HG03565 (cell line): Measurements from ENCODE around the gene C16orf90.
"Not testable (repeated sequence)": the region's sequence is repeated elsewhere in the genome, so short reads cannot be mapped to it uniquely, and the experiment has no call there.

Experiments
- ATAC-seq: cut with Tn5 transposase; IDR thresholded peaks from one replicate; pipeline ENCODE4 v1.9.1; 2021; ENCODE audit warnings: mild to moderate bottlenecking, moderate library complexity; ENCODE audit not compliant: unreplicated experiment

The C16orf90 gene

DNA sequence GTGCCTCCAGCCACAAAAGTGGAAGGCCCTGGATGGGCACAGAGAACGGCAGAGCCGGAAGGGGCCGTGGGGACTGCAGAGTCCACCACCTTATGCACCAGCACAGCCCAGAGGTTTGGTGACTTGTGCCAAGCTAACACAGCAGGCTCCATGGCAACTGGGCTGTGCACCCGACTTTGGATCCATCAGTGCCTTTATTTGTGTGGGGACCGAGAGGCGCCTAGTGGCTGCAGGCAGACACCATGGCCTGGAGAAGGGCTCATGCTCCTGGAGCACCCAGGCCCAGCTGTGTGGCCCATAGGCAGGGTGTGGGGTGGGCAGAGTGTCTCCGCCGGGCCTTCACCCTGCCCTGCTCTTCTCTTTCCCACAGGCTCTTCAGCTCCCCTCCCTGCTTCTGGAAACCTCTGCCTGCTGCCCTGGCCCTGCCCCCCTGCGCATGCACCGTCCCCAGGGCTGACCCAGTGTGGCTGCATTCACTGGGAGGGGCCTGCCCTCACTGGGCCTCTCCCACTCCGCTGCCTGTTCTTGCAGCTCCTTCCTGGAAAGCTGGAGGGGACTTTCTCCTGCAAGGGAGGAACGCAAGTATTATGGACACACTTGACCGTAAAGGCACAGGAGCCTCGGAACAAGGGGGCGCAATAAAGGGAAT, 10.1 kb downstream of the C16orf90 start:
- no peak for ATAC-seq

DNA sequence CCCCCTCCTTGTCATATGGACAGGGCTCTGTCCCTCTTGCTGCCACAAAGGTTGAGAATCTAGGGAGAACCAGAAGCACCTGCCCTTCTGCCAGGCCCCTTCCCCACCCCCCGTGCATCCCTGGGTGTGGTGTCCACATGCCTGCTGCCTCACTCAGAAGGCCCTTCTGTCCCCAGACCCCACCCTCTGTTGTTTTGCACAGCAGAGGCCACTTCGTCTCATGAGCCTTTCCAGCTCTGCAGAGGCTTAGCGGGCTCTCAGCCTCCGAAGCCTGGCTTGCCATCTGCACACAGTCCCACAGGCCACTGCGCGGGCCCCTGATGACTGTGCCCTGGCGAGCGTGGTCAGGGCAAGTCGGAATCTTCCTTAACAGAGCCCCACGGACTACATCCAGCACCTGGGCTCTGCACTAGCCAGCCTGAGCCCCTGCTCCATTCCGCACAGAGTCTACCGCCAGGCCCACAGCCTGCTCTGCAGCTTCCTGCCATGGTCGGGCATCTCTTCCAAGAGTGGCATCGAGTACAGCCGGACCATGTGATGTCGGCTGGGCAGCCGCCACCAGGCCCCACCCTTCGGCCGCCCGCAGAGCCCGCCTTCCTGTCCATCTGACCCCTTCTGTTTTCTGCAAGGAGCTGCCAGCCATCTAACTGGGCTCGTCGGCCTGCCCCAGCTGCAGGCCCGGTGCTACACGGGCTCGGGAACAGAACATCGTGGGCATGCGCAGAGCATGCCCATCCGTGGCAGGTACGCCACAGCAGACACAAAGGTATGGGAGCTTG, 10.8 kb downstream of the C16orf90 start:
- ATAC-seq: no peak

DNA sequence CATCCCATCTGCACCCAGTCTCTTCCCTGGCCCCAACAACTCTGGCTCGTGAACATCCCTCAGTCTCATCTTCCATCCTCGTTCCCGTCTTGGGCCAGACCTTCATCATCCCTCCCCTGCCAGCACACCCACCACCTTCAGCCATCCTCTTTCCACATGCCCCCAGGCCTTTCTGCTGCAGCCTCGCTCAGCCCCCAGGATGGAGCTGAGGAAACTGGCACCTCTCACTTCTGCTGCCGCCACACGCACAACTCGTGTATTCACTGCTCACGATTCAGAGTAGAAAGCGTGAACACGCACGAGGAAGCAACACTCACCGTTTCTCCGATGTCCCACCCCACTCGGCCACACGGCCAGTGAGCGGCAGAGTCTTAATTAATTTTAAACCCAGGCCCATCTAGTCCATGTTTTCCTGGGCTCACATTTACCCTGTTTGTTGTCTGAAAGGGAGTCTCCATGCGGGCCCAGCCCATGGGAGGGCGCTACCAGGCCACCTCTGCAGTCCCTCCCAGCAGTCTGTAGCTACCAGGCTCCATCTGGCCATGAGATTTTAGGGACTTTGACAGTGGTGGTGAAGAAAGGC, 12.5 kb downstream of the C16orf90 start:
- no peak for ATAC-seq

DNA sequence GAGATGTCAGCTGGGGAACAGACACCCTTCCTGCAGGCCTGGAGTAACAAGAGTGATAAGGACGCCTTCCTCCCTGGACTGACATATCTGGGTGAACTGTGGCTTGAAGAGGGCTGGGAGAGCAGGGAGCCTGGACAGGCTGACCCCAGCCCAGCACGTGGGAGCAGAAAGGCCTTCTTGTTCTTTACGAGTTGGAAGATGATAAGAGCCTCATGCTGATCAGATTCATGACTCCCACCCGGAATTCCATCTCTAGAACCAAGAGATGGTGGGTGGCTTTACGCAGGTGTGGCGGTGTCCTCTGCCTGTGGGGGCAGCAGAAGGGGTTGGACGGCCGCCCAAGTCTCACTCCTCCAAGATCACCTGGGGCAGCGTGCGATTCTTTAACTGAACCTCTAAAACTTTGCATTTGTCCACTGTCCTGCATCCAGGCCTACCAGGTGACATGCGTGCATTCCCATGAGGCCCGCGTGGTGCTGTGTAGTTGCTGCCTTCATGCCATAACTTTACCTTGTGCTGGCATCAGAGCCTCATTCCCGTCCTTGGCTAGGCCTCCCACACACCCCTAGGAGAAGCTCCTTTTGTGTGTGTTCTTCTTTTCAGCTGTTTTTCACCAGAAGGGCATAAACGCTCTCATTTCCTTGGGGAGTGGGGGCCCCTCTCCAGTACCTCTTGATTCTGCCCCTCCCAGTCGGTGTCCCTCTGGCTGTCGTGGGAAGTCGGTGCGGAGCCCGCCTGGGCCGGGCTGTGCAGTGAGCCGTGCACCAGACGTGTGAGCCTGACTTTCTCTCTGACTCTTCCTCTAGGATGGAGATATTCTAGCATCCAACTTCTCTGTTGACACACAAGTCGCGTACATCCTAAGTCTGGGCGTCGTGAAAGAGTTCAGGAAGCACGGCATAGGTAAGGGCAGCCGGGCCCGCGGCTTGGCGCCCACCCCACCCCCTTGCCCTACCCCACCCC, 13.3 kb downstream of the C16orf90 start:
- ATAC-seq: no peak

GRCh38 chr16:3480901-3481695, 14.2 kb downstream of the C16orf90 start:
- no peak for ATAC-seq

- no peak for ATAC-seq
These were observed 15.6 kb downstream of the C16orf90 start for GRCh38 chr16:3479654-3480216.

GRCh38 chr16:3478242-3478925, 16.9 kb downstream of the C16orf90 start:
- ATAC-seq: no peak

GRCh38 chr16:3476409-3476808, 18.9 kb downstream of the C16orf90 start:
- ATAC-seq: no peak

- no peak for ATAC-seq
These were observed 19.5 kb downstream of the C16orf90 start for GRCh38 chr16:3475604-3476375.

GRCh38 chr16:3474870-3475269, 20.4 kb downstream of the C16orf90 start:
- not testable (repeated sequence) for ATAC-seq

DNA sequence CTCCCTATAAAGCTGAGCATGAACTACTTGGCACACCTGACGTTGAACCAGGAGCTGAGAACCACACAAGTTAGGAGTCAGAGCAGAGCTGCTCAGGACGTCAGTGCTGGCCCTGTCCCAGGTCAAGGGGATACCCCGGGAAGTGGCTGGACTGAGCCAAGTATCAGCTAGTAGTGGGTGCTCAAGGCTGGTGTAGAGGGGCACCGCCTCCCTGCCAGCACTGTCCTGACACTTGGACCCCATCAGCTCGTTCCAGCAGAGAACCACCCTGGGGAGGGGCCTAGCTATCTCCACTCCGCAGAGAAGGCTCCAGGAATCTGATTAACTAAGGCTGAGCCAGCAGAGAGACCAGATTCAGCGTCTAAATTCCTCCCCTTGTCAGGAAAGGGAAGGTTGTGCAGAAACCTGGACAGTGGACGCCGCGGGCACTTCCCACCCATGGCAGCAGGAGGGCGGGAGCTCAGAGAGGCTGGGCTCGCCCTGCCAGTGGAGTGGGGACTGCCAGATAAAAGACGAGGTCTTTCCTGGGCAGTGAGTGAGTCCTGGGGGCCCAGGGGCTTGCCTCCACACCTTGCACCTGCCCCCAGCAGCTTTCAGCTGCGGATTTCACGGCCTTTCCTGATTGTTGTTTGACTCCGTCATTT, 21.0 kb downstream of the C16orf90 start:
- ATAC-seq: no peak

GRCh38 chr16:3473596-3473943, 21.7 kb downstream of the C16orf90 start:
- not testable (repeated sequence) for ATAC-seq

GRCh38 chr16:3472878-3473595, 22.3 kb downstream of the C16orf90 start:
- ATAC-seq: no peak

DNA sequence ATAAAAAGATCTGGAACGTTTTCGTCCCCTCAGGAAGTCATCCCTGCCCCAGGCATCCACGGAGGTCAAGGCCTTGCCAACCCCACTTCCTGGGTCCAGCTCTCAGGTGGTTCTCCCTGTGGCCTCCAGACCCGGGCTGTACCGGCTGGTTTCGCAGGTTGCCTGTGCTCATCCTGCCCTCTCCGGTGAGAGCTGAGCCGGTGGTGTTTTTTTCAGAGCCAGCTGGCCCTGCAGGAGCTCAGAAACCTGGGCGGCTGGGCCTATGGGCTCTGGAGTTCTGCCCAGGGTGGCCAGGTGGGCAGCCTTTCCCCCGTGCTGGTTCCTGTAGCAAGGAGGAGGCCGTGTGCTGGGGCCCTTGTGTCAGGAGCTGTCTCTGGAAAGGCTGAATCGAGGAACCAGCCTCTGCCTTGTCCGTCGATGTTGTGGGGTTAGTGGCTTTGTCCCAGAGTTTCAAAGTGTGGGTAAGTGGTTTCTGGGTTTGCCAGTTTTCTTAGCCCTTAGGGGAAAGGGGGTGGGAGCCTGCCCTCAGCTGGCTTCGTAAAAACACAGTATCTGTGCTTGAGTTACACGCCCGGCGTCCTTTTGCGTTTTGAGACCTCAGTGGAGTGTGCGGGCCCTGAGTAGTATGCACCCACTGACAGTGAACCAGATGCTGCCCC, 23.6 kb downstream of the C16orf90 start:
- no peak for ATAC-seq

DNA sequence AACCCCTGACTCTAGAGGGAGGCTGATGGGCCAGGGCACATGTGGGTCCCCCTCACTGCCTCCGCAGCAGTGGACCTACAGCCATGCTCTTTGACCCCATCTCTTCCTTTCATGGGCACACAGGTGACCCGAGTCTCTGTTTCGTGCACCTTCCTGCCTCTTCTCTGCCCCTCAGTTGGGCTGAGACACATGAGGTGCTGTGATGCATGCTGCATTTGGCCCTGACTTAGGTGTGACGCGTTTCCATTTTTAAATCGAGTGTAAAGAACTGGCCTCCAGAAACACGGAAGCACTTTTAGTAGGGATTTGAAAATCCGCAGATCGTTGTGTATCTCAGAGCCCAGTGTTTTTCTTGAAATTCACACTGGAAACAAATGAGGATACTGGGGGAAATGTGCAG, 24.6 kb downstream of the C16orf90 start:
- no peak for ATAC-seq

- no peak for ATAC-seq
These were observed 25.6 kb downstream of the C16orf90 start for GRCh38 chr16:3469736-3470135.

DNA sequence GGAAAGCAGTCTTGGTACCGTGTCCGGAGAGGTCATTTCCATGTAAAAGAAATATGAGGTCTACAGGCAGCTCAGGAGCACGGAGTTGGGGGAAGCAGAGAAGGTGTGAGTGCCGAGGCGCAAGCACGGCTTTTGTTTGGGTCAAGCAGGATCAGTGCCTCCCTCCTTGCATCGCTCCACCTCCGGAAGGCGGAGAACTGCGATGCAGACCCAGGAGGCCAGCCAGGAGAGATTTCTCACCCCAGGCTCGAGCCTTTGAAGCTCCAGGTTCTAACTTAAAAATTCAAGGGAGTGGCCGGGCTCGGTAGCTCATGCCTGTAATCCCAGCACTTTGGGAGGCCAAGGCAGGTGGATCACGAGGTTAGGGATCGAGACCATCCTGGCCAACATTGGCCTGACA, 26.8 kb downstream of the C16orf90 start:
- ATAC-seq: no peak
